OCI-LY7 (cell line): Measurements from ENCODE around the gene PWWP2B. TPM values are rescaled to one million over a fixed set of nuclear protein-coding genes. Genes with fewer than 3 reads are reported as not detected.

Experiments
- BruUV-seq: library from RNA; stranded (reverse); fragments of 400-500 nt; replicated peaks from 2 replicates; lab custom pipeline; 2021; lab: Mats Ljungman, UMichigan
- CTCF ChIA-PET: fragments of 300-600 bp; sonication (Branson Sonifier 250); formaldehyde crosslinking; loops from one replicate; lab custom pipeline; 2022; ENCODE audit warnings: antibody characterized with exemption; ENCODE audit not compliant: unreplicated experiment; lab: Charles Lee
- POLR2A ChIA-PET: fragments of 300-600 bp; sonication (Branson Sonifier 250); formaldehyde crosslinking; loops from one replicate; lab custom pipeline; 2022; ENCODE audit warnings: antibody characterized with exemption; lab: Charles Lee
- DNase-seq: peaks from one replicate; pipeline ENCODE4 v3.0.0-alpha.2; 2015; ENCODE audit warnings: low spot score
- H2AFZ ChIP-seq: fragments of 200-600 bp; sonication (generic), shearing (Covaris generic); 2 replicates; pipeline ENCODE4 v1.6.1; 2014; ENCODE audit warnings: mild to moderate bottlenecking, antibody characterized with exemption, low read length, moderate library complexity
- H3K27ac ChIP-seq: fragments of 200-600 bp; sonication (generic); 2 replicates; pipeline ENCODE4 v1.5.1; 2014; ENCODE audit warnings: mixed run types, low read depth, mild to moderate bottlenecking, moderate library complexity, low read length, inconsistent platforms; ENCODE audit not compliant: poor library complexity, severe bottlenecking
- H3K36me3 ChIP-seq: fragments of 200-600 bp; sonication (generic); 2 replicates; pipeline ENCODE4 v1.6.1; 2014; ENCODE audit warnings: mild to moderate bottlenecking, antibody characterized with exemption, low read length, moderate library complexity, mixed read lengths; ENCODE audit not compliant: insufficient read depth
- H3K4me1 ChIP-seq: fragments of 200-600 bp; sonication (generic); 2 replicates; pipeline ENCODE4 v1.5.1; 2014; ENCODE audit warnings: mild to moderate bottlenecking, low read length; ENCODE audit not compliant: insufficient read depth, poor library complexity, severe bottlenecking
- H3K4me2 ChIP-seq: fragments of 200-600 bp; sonication (generic); 2 replicates; pipeline ENCODE4 v1.6.1; 2014; ENCODE audit warnings: mild to moderate bottlenecking, low read length
- H3K4me3 ChIP-seq: fragments of 200-600 bp; sonication (generic); 2 replicates; pipeline ENCODE4 v1.5.1; 2014; ENCODE audit warnings: mild to moderate bottlenecking, low read depth, low read length; ENCODE audit not compliant: poor library complexity, severe bottlenecking
- H3K79me2 ChIP-seq: fragments of 200-600 bp; sonication (generic); 2 replicates; pipeline ENCODE4 v1.6.1; 2016; ENCODE audit warnings: low read depth, mild to moderate bottlenecking, low read length, moderate library complexity, mixed read lengths; ENCODE audit not compliant: insufficient read depth
- H3K9me2 ChIP-seq: fragments of 200-600 bp; sonication (generic); 2 replicates; pipeline ENCODE4 v1.6.1; 2016; ENCODE audit warnings: mild to moderate bottlenecking, low read length, mixed read lengths; ENCODE audit not compliant: insufficient read depth
- H3K9me3 ChIP-seq: fragments of 200-600 bp; sonication (generic); 2 replicates; pipeline ENCODE4 v1.6.1; 2014; ENCODE audit warnings: mild to moderate bottlenecking, mixed run types, low read length, mixed read lengths
- H4K20me1 ChIP-seq: fragments of 200-600 bp; sonication (generic); 2 replicates; pipeline ENCODE4 v1.6.1; 2014; ENCODE audit warnings: mild to moderate bottlenecking, antibody characterized with exemption, low read length, moderate library complexity, mixed read lengths; ENCODE audit not compliant: insufficient read depth
- EZH2phosphoT487 ChIP-seq: fragments of 200-600 bp; sonication (generic); IDR thresholded peaks from 2 replicates; pipeline ENCODE4 v1.6.1; 2018; ENCODE audit warnings: low read depth, borderline replicate concordance, mild to moderate bottlenecking, mixed run types, antibody characterized with exemption, low read length, moderate library complexity, mixed read lengths
- intact Hi-C: fragments of 100-400 bp; cut with micrococcal nuclease; formaldehyde crosslinking; loops from one replicate; pipeline ENCODE4 v1.10.0; 2022; ENCODE audit not compliant: unreplicated experiment
- total RNA-seq, 2 experiments: library from RNA; depleted of rRNA in 1 of 2; stranded (reverse); fragments of >200 nt in 1 of 2; shearing (Covaris generic) in 1 of 2; gene quantifications; 2 replicates each; pipeline ENCODE4 v1.2.3, GENCODE V29; 2014 to 2022
- TF ChIP-seq, protein P1 (sequence below): fragments of 200-600 bp; sonication (generic); conservative IDR thresholded peaks from 2 replicates; pipeline ENCODE4 v1.5.1; 2014; ENCODE audit warnings: mild to moderate bottlenecking, antibody characterized with exemption, low read length, moderate library complexity, mixed read lengths

PWWP2B gene
- total RNA-seq, 2 experiments from 2014 or later, result 5.9 to 10.6 TPM

DNA sequence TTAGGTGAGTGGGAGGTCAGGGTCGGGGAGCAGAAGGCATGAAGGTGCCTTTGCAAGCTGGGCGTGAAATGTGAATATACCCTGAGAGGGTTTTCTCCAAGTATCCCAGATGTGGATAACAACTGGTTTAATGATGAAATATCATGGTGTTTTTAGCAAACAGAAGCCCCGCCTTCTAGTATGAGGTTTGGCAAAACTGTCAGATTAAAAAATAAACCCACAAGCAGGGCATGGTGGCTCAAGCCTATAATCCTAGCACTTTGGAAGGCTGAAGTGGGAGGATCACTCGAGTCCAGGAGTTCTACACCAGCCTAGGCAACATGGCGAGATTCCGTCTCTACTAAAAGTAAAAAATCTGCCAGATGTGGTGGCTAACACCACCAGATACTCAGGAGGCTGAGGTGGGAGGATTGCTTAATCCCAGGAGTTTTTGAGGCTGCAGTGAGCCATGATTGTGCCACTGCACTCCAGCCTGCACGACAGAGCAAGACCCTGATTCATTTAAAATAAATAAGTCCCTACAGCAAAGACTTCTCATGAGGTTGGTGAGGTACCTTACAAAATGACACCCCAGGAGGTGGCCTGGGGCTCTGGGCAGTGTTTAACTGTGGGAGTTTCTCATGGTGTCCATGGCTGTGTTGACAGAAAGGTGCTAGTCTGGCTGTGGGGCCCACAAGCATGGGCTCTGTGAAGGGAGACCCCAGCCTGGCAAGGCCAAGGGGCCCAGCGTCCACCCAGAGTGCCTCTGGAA is 6.7 kb upstream of the PWWP2B start:
- no peak for DNase-seq

GRCh38 chr10:132390921-132391675 is 5.9 kb upstream of the PWWP2B start:
- no peak overlapping the region for H3K4me3 ChIP-seq

More for the DNA sequence above, 6.7 kb upstream of the PWWP2B start:
- H4K20me1 ChIP-seq, result no peaks in the 10 kb centered on the region
- ChIA-PET POLR2A (no interaction called here), CTCF (no interaction called here)
- peaks cover 5% of the 10 kb centered on the region for H3K4me1 ChIP-seq
- H3K9me2 ChIP-seq, result no peaks in the 10 kb centered on the region
- H3K27ac ChIP-seq, result no peak overlapping the region
- H3K36me3 ChIP-seq, result no peaks in the 10 kb centered on the region
- no peak overlapping the region for H2AFZ ChIP-seq
- TF ChIP-seq EZH2phosphoT487, result no peak
- TF ChIP-seq, protein P1, sequence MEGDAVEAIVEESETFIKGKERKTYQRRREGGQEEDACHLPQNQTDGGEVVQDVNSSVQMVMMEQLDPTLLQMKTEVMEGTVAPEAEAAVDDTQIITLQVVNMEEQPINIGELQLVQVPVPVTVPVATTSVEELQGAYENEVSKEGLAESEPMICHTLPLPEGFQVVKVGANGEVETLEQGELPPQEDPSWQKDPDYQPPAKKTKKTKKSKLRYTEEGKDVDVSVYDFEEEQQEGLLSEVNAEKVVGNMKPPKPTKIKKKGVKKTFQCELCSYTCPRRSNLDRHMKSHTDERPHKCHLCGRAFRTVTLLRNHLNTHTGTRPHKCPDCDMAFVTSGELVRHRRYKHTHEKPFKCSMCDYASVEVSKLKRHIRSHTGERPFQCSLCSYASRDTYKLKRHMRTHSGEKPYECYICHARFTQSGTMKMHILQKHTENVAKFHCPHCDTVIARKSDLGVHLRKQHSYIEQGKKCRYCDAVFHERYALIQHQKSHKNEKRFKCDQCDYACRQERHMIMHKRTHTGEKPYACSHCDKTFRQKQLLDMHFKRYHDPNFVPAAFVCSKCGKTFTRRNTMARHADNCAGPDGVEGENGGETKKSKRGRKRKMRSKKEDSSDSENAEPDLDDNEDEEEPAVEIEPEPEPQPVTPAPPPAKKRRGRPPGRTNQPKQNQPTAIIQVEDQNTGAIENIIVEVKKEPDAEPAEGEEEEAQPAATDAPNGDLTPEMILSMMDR, result no peak
- H3K9me3 ChIP-seq, result no peaks in the 10 kb centered on the region
- H3K4me3 ChIP-seq, result no peak overlapping the region
- BruUV-seq, result no TSS peak
- intact Hi-C loops, result no loop called here
- H3K4me2 ChIP-seq, result no peak overlapping the region
- no peaks in the 10 kb centered on the region for H3K79me2 ChIP-seq

More at GRCh38 chr10:132390921-132391675, 5.9 kb upstream of the PWWP2B start:
- Histone ChIP-seq H4K20me1 (no peaks in the 10 kb centered on the region), H3K79me2 (no peaks in the 10 kb centered on the region), H3K27ac (no peak overlapping the region), H3K36me3 (no peaks in the 10 kb centered on the region), H2AFZ (no peak overlapping the region), H3K9me3 (no peaks in the 10 kb centered on the region), H3K9me2 (no peaks in the 10 kb centered on the region), H3K4me2 (no peak overlapping the region), H3K4me1 (peaks cover 5% of the 10 kb centered on the region)
- TF ChIP-seq, protein P1, result no peak
- no peak for TF ChIP-seq EZH2phosphoT487
- no TSS peak for BruUV-seq
- ChIA-PET CTCF (interaction anchor here (0.8 kb wide), 1 partner anchor 61 kb away, joined by 4 read pairs; no protein-coding TSS in a partner anchor), POLR2A (interaction anchor here (0.6 kb wide), 1 partner anchor 29 kb away, joined by 3 read pairs; no protein-coding TSS in a partner anchor)
- intact Hi-C loops, result no loop called here
- DNase-seq, result no peak
